Fibroblast of skin of right quadriceps (primary cell): Measurements from ENCODE around the gene KCTD16.

Experiments
- DNase-seq: peaks from one replicate; pipeline ENCODE4 v3.0.0-alpha.2; 2013

The KCTD16 gene

DNA sequence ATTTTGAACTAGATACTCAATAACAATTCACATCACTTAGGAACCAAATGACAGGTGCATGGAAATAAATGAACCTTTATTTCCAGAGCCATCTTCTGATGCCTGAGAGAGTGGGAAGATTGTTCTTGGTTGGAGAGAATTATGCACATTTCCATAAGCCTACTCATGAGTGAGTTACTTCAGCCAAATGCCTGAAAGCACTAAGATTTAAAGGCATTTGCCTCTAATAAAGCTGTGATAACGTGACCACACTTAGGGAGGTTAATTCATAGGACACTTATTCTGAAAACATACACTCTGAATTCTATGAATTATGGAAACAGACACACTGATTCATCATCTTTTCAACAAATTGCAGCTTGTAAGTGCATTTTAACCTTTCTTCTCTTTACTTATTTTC, 40.0 kb downstream of the KCTD16 start:
- DNase-seq: no peak

DNA sequence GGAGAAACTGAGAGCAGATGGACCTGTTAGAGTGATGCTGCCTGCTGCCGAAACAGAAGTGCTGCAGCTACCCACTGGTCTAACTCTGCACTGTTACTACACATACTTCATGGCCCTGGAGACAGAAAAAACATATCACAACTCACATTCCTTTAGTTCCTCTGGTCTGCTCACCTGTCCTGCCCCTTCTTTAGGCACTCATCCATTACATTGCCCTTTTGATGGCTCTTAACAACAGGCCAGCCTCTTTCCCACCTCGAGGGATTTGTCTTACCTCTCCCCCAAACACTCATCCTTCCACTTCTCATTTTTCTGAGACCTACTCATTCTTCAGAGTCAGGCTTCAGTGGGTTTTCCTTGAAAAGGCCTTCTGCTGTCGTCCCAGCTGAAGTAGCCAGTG, 49.2 kb downstream of the KCTD16 start:
- no peak for DNase-seq

DNA sequence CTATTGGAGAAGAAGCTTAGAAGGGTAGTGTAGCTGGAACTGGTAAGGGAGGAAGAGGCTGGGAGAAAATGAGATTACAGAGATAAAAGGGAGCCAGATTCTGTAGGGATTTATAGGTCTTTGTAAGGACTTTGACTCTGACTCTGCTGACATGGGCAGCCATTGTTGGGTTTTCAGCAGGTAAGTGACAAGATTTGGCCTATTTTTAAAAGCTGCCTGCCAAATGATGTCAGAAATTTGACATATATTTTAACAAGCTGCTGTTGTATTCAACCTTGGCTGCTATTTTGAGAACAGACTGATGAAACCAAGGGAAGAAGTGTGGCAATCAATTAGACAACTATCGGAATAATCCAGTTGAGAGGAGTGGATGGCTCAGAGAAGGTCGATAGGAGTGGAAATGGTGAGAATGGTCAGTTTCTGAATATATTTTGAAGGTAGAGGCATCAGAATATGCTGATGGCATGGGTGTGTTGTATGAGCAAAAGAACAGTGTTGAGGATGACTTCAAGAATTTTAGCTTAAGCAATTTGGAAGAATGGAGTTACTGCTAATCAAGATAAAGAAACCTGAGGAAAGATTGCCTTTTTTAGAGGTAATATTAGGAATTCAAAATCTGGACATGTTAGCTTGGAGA, 56.8 kb downstream of the KCTD16 start:
- DNase-seq: no peak

GRCh38 chr5:144230806-144231205, 60.1 kb downstream of the KCTD16 start:
- no peak for DNase-seq

DNA sequence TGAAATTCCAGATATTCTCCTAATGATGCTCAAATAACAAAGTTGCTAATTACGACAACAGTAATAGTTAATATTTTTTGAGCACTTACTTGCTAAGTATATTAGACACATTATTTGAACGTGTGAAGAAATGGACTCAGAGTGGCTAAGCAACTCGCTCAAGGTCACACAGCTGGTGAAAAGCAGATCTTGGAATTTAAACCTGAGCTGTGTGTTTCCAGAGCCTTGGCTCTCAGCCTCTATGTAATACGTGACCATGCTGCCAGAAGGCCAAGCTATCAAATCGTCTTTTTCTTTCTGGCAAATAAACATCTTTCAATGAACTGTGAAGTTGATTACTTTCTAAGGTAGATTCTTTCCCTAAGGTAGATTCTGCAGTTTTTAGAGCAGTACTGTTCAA, 61.6 kb downstream of the KCTD16 start:
- DNase-seq: no peak

DNA sequence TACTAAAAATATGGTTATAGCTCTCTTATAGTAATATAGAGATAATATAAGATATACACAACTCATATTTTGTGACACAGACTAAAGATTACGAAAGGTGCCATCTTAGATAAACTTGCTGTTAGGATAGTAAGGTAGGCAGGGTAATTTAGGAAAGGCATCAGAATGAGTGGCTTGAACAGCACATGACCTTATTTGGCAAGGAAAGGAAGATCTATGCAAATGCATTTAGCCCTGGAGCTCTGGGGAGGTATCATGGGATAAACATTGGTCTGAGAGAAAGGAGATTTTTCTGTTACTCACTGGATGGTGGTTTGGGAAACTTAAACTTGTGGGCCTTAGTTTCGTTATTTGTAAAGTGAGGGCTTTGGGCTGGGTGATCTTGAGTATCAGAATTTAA, 65.8 kb downstream of the KCTD16 start:
- DNase-seq: no peak

DNA sequence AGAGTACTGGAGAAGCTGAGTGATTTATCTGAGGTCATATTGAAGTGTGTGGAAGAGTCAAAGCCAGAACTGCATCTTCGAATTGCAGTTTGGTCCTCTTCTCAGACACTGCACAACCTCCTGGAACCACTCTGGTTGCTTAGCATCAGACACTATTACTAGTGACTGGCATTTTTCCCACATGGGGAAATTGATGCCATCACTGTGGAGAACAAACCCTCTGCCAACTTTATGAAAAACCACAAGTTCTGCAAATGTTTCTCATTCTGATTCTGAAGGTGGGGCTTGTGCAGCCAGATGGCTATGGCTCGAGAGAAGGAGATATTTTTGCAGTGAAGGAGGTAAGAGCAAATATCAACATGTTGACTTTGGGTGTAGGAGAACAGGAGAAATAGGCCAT, 67.2 kb downstream of the KCTD16 start:
- DNase-seq: no peak

DNA sequence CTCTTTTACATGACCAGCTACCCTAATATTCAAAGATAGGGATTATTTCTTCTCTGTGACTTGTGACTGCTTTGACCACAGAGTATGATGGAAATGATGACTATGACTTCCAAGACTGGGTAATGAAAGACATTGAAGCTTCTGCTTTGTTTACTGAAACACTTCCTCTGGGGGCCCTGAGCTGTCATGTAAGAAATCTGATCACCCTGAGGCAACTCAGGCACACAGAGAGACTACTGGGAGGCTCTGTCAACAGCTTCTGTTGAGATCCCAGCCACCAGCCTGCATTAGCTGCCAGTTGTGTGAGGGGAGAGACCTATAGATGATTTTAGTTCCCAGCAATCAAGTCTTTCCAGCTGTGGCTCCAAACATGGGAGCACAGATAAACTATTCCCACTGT, 76.5 kb downstream of the KCTD16 start:
- no peak for DNase-seq

- no peak for DNase-seq
Measured at GRCh38 chr5:144248015-144248414, 77.3 kb downstream of the KCTD16 start.

GRCh38 chr5:144249755-144250464, 79.2 kb downstream of the KCTD16 start:
- DNase-seq: no peak

- DNase-seq: no peak
Measured at GRCh38 chr5:144254552-144254951, 83.9 kb downstream of the KCTD16 start.

GRCh38 chr5:144260121-144260520, 89.4 kb downstream of the KCTD16 start:
- no peak for DNase-seq

DNA sequence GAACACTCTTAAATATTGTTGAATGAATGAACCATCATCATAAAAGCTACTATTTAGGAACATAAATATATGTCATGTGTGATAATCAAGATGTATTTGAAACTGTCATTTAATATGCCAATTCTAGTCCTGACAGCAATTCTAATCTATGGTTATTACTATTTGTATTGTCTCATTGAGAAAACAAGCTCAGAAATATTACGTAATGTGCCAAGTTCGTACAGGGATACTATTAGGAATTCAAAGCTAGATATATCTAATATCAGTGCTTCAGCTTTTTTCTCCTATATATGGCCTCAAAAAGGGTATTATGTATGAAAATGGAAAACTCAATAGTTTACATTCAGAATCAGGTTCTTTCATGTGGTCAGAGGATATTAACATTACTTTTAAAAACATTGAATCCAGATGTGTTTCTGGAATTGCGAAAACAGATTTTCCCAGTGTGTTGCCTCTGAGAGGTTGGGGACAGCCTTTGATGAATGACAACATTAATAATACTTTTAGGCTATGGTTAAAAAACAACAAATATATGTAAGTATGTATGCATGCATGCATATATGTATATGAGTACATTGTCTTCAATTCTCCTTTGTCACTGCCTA, 95.1 kb downstream of the KCTD16 start:
- DNase-seq: no peak

DNA sequence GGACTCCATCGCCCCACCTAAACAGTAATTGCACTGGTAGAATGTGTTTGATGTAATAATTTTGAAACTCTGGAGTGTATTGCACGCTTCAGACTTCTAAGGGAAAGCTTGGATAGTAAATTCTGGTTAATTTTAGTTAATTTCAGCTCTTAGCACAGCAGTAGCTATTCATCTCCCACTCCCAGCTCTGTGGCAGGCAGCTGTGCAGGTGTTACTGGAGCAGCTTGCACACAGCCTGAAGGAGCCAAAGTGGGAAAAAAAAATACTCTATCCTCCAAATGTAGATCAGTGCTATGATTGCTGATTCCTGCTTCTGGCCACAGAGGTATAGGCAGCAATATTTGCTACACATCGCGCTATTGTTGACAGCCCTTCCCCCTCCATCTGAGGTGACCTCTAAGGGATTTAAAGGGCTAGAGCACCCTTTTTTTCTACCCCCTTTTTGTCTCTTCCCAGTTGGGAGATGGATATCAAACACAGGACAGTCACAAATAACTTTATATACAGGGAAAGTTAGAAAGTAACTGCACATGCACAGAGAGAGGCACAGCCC, 97.4 kb downstream of the KCTD16 start:
- DNase-seq: no peak

DNA sequence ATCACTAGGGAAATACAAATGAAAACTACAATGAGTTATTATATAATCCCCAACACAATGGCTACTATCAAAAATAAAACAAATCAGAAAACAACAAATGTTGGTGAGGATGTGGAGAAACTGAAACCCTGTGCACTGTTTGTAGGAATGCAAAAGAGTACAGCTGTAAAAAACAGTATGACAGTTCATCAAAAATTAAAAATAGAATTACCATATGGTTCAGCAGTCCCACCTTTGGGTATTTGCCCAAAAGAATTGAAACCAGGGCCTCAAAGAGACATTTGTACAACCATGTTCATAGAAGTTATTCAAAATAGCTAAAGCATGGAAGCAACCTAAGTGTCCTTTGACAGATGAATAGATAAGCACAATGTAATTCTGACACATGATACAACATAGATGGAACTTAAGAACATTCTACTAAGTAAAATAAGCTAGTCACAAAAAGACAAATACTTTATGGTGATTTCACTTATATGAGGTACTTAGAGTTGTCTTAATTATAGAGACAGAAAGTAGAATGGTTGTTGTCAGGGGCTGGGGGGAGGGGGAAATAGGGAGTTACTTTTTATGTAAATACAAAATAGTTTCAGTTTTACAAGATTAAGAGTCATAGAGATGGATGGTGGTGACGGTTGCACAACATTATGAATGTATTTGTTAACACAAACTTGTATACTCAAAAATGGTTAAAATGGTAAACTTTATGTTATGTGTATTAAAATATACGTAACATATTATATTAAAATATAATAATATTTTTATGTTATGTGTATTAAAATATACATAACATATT, 102.8 kb downstream of the KCTD16 start:
- no peak for DNase-seq

DNA sequence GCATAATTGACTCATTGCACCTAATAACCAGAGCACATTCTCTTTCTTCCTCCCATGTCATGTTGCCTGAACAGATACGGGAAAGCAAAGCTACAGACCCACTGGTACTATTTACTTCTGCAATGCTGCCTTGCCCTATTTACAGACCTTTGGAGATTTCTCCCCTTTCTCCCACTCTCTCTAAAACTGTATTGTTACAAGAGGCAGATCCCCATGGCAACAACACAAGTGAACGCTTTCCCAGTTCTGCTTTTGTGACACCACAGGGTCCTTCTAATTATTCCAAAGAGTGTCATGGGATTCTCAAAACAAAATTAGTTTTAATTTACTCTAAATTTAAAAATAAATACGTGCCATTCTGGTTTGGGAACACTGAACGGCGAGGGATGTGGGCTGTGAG, 104.7 kb downstream of the KCTD16 start:
- no peak for DNase-seq

DNA sequence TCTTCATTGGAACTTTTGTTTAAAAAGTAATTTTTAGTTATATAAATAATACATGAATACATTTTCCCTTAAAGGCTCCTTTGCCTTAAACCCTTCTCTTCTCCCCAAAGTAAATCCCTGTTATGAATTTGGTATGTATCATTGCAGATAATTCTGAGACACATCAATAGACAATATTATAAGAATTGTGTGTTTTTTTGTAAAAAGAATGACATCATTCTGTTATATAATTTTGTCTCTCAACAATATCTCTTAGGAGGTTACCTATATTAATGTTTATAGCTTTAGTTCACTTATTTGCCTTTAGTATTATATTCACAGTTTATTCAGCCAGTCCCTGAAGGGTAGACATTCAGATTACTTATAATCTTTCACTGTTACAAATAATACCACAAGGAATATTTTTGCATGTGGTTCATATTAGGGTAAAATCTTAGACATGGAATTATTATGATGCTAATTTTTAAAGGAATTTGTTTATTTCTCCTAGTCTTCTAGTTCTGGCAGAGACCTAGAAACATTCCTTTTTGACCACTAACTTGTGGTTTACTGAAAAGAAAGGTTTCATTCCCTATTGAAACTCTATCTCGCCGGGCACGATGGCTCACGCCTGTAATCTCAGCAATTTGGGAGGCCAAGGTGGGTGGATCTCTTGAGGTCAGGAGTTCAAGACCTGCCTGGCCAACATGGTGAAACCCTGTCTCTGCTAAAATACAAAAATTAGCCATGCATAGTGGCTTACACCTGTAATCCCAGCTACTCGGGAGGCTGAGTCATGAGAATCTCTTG, 105.6 kb downstream of the KCTD16 start:
- DNase-seq: peak; percentile 4

DNA sequence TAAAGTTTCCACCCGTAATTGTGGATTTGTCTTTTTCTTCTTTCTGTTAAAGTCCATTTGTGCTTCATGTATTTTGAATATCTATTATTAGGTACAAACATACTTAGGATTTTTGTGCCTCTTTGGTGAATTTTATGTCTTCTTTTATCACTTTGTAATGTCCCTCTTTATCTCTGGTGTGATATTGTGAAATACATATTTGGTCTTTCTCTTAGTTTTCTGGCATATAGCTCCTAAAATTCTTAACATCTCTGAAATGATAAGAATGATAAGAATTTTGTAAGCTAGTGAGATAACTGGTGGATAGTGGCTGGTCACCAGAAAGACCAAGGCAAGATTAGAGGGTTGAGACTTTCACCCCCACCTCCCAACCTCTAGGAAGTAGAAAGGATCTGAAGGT, 111.1 kb downstream of the KCTD16 start:
- no peak for DNase-seq

DNA sequence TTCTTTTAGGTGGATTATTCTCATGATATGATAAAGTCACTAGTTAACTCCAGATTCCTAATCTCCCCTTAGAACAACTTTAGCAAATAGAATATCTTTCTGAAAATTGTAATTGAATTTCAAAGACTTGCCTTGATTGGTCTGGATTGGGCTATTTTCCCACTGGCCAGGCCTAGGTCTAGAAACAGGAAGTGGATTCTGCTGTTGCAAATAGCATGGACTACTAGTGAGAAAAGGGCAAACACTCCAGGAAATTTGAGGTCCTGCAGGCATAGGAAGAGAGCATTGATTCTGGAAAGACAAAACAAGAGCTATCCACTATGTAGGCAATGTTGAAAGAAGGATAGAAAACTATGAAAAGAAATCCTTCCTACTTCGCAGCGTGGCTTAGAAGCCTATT, 113.4 kb downstream of the KCTD16 start:
- DNase-seq: no peak

GRCh38 chr5:144284931-144285502, 114.3 kb downstream of the KCTD16 start:
- DNase-seq: no peak

DNA sequence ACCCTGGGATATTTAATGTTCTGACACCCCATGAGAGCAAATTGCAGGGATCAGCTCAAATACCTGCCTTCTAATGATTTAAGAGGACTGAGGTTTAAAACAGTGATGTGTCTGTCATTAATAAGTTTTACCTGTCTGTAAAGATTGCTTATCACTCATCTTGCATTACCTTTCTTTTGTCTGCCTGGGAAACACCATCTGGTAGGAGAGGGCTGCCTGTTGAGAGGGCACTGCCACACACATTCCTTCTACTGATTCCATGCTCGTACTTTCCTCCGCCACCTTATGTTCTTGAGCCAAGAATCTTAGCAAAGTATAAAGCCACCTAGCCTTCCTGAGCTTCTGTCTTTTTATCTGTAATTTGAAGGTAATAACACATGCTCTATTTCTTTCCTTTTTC, 118.6 kb downstream of the KCTD16 start:
- no peak for DNase-seq

- DNase-seq: no peak
Measured at GRCh38 chr5:144292029-144292428, 121.4 kb downstream of the KCTD16 start.
